NCI-H1694 (cell line): Measurements from ENCODE around the gene ST6GALNAC6.
"Not testable (repeated sequence)": the region's sequence is repeated elsewhere in the genome, so short reads cannot be mapped to it uniquely, and the experiment has no call there.

Experiments
- DNase-seq: peaks from one replicate; lab custom pipeline; 2025; lab: John Stamatoyannopoulos, UW

ST6GALNAC6 gene

DNA sequence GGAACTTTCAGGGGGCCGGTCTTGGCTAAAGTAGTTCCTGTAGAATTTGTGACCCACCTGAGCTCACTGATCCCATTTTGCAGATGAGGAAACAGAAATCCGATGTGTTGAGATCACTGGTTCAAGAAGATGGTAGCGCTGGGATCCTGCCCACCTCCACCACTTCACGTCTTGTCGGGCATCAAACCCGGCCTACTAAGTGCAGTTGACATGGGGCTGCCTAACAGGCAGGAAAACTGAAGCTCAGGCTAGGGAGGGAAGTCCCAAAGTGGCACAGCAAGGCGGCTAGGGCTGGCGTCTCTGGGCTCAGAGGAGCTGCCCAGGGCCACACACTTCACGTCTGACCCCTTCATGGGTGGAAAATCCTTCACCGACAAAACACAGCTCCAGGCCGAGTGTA lies 44.4 kb downstream of the ST6GALNAC6 start:
- DNase-seq = no peak

DNA sequence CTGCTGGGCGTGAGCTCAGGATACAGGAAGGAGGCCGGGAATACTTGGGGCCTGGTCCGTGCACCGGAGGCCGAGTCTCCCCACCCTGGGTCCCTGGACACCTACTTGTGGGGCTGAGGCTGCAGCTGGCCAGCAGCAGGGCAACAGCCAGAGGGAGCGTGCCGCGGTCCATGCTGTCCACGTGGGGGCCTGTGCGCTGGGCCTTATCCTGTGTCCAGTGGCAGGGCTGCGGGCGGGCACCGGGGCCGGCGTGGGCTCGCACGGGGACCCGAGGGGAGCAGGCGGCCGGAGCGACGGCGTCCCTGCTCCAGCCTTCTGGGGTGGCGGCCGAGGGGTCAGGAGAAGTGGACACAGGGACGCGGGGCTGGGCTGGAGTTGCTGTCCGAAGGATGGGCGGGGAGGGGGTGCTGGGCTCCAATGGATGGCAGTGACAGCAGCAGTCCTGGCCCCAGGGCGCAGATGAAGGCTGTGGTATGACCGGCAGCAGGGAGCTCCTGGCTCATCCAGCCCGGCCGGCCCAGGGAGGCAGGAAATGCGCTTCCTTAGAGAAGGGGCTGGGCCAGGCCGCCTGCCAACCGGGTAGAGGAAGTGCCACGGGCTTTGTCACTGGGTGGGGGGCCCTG lies 45.1 kb downstream of the ST6GALNAC6 start, which contains the start of gene ENG:
Gene ENG, minus strand, starts transcription at position 475 of the 623 bp plus-strand sequence. Its CDS starts 303 bp downstream, at position 172.
- no peak for DNase-seq

DNA sequence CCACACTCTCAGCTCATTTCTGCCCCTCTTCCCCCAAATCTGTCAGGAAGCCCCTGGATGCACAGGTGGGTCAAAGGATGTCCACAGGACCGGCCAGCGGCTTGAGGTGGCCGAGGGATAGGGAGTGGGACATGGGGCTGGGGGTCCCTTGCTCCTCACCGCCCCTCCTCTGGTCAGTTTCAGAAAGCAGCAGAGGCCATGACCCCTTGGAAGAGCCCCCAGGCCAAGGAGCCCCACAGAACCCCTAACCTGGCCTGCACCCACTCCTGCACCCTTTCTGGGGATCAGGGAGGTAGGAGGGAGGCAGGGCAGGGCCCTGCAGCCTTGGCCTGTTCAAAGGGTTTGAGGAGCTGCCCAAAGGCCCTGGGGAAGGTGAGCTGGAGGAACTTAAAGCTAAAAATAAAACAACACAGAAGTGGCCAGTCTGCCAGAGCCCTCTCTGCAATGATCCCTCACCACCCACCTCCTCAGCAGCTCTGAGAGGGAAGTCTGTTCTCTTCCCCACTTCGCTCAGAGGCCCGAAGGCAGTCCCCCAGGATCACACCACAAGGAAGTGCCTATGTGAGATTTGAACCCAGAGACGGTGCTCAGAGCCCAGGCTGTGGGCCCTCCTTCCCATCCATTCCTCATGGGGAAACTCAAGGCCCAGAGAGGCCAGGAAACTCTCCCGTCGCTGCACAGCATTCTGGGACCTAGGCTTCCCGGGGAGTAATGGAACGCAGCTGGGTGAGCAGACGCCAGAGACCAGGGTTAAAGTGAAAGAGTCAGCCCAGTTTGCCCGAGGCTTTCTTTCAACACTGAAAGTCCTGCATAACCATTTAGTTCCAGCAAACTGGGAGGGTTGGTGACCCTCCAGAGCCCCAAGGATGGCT lies 45.9 kb downstream of the ST6GALNAC6 start:
- DNase-seq = no peak

DNA sequence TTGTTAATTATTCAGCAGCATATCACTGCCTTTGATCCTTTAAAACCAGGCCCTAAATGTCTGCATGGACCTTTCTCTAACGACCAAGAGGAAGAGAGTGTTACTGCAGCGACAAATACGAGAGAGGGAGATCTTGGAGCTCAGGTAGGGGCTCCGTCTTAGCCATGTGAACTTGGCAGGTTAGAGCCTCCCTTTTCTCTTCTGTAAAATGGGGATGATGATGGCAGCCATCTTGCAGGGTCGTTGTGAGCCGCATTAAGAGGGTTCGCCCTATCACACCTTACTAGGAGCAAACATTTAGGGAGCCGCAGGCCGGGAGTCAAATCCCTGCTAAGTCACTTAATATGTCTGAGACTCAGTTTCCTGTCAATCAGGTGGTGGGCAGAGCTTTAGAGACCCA lies 46.6 kb downstream of the ST6GALNAC6 start:
- no peak for DNase-seq

DNA sequence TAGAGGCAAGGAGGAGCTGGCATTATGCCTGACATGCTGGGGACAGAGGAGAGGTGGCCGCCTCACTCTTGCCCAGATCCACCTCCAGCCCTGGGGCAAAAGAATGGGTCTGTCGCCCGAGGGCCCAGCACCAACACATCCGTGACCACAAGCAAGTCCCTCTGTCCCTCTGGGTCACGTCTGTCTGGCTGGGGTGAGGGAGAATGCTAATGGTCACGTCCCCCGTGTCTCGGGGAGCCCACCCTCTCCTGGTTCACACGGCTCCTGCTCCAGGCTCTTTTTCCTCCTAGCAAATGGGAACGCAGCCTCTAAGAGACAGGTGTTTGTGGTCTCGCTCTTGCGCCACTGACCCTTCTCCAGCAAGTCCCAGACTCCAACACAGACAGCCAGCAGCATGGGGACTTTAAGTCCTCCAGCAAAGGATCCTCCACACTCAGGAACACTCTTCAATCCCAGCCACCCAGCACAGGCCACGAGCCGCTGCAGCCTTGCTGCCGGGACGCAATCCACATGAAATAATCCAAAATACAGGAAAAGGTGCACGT lies 49.0 kb downstream of the ST6GALNAC6 start:
- no peak for DNase-seq

DNA sequence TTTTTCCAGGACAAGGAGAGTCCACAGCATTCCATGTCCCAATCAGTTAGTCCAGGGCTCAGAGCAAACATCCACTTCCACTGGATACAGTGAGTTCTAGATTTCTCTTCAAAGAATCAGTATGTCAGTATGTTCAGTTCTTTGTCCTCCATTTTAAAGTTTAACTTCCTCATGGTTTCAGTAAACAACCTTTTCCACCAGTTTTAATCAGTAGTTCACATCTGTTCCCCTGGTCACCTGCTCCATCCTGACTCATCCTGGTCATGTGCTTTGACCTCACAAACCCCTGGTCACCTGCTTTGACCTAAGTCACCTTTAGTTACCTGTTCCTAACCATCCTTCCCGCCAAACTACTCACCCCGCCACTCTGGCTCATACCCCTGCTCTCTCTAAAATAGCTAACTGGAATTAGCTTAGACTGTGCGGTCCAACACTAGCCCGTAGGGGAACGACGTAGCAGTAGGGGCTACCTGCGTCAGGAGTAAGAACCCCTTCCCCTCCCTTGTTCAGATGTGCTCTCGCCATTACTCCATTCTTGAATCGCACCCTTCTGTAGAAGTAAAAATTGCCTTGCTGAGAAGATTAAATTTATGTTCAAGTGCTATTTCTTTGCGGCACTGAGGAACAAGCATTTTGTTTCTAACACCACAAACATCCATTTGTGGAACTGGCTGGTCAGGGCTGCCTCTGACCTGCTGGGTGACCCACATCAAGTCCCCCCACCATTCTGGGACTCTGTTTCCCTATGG lies 50.5 kb downstream of the ST6GALNAC6 start:
- DNase-seq = no peak

DNA sequence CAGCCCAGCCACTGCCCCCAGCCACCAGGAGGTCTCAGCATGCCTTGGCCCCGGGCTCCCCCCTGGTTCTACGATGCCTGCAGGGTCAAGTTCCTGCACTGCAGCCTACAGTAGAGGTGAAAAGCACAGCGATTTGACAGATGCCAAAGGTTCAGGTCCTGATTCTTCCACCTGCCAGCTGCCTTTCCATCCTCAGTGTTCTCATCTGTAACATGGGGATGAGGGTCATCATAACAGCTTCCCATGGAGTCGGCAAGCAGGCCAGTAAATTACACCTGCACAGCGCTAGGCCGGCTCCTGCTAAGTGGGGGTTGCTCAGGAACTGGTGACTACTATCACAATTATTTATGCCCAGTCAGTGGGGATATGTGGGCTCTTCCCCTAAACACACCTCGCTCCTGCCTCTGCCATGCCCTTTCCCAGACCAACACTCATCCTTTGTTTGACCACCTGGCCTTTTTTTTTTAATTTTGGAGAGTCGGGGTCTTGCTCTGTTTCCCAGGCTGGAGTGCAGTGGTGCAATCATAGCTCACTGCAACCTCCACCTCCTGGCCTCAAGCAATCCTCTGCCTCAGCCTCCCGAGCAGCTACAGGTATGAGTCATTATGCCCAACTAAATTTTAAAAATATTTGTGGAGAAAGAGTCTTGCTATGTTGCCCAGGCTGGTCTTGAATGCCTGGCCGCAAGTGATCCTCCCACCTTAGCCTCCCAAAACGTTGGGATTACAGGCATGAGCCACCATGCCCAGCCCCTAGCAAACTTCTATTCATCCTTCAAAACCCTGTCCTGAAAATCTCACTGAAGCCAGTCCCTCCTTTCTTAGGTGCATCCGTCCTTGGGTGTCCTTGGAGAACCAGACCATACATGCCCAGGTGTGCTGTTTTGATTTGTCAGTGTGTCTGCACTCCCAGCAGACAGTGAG lies 51.3 kb downstream of the ST6GALNAC6 start:
- no peak for DNase-seq

DNA sequence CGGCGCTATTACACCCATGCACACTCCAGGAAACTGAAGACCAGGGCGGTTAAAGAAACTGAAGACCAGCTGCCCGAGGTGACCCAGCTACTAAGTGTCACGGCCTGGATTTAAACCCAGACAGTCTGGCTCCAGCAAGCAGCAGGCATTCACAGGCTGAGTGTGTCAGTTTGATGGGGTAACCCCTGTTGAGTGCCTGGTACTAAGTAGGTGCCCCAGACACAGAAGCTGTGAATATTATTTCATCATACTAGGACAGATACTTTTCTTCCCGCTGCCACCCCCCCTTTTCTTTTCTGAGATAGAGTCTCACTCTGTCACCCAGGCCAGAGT lies 52.3 kb downstream of the ST6GALNAC6 start:
- DNase-seq = no peak

DNA sequence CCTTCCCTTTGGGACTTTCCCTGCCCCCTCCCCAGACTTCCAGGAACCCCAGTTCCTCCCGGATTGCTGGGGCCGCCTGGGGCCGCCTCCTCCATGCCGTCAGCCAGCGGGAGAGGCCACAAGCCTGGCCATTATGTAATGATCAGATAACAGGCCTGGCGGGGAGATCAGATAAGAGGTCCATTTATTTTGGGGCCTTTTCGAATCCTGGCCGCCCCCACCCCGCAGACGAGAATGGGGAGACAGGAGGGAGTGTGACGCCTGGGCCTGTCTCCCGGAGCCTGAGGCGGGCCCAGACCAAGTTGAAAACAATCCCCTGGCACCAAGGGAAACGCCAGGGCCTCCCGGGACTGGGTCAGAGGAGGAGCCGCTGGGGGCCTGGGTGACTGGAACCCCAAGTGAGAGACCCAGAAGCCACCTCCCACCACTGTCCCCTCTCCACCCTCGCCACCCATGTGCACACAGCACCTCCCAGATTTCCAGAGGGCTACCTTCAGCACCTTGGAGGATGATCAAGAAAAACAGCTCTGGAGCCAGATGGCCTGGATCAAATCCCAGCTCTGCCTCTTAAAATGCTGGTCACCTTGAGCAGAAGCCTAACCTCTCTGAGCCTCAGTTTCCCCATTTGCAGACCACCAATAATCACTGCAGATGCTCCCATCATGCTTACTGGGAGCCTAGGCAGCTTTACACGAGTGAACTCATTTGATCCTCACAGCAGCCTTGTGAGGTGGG lies 52.8 kb downstream of the ST6GALNAC6 start:
- no peak for DNase-seq

DNA sequence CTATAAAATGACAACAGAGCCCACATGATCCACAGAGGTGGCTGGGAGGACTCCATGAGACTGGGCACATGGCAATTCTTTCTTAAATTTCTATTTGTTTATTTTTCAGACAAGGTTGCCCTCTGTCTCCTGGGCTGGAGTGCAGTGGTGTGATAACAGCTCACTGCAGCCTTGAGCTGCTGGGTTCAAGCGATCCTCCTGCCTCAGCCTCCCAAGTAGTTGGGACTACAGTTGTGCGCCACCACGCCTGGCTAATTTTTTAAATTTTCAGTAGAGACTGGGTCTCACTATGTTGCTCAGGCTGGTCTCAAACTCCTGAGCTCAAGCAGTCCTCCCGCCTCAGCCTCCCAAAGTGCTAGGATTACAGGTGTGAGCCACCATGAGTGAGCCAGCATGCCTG lies 53.8 kb downstream of the ST6GALNAC6 start:
- not testable (repeated sequence) for DNase-seq

DNA sequence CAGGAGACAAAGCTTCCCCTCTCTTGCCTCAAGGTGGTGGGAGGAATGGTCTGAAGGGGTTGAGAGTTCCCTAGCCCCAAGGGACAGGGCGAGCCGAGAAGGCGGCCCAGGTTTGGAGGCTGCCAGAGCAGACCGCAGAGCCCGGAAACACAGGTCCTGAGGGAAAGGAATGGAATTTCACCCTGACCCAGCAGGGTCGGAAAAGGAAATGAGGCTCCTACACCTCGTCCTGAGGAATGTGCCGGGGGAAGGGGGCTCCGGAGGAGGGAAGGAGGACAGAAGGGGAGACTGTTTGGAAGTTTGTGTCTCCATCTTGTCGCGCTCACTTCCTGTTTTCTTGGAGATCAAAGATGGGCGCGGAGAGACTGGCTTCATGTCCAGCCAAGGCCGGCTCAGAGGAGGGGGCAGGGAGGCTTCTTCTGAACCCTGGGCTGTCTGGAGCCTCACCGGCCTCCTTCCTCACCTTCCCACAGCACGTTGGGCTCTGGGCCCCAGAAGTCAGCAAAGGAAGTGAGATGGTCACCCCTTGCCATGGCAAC lies 54.5 kb downstream of the ST6GALNAC6 start:
- DNase-seq = no peak

DNA sequence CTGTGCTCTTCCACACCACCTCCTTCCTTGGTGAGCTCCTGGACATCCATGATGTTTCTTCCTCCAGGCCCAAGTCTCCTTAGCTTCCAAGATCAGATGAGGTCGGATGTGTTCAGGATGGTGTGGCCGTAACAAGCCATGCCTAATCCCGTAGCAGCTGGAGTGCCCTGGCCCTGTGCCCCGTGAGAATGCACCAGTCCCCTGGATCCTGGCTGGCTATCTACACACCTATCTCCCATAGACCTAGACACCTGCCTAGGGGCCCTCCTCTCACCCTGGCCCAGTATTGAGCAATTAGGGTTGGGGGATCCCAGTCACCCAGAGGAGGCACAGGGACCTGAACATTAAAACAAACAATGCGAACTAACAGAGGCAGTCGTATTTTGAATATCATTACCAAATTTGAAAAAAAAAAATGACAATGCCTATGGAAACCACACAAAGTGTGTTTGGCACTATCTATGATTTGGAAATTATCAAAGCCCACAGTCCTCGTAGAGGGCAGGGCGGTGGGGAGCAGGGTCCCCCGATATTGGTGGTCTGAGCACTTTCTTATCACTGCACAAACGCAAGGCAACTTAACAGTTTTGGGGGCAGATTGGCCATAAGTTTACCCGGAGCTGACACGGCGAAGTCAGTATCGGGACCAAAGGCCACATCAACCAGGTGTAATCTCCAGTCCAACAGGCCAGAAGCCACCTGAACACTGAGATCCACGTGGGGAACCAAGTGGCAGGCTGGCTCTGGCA lies 58.1 kb downstream of the ST6GALNAC6 start:
- no peak for DNase-seq

DNA sequence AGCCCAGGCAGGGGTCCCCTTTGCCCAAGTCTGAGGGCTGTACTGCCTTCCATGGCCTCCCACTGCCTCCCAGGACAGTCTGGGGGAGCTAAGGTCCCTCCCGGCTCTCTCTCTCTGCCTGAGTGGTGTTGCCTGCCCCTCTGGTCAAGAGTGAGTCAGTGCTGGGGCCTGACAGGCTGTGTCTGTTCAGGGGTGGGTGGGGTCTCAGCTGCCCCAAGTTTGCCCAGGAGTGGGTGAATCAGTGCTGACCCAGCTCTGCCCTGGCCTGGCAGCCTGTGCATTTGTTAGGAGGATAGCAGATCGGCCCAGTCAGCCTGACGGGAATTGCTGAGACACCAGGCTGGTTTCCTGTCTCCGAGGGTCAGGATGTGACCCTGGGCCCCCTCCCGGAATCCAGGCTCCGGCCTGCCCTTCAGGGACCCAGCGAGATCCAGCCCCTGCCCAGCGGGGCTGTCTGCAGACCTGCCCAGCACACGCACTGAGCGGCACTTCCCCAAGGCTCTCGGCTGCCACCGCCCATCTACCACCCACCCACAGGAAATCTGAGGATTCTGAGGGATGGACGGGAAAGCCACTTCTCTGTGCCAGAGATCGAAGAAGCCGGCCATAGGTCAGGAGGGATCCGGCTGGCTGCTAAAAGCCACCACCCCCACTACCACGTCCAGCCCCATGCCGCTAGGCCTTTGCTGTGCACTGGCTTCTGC lies 60.9 kb downstream of the ST6GALNAC6 start:
- DNase-seq = no peak

DNA sequence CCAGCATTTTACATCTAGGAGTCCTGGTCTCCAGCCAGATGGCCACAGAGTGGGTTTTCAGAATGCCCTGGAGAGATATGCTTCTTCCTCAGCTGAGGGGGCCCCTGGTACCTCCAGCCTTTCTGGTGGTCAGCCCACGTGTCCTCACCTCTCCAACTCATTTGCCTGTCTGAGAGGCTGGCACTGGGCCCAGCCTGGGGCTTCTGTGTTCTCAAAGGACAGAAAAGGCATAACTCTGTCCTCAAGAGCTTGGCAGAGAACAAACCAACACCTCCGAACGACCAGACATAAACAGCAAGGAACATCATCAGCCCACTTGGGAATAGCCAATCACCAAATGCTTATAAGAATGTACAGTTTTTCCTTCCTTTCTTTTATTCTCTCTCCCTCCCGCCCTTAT lies 62.1 kb downstream of the ST6GALNAC6 start:
- DNase-seq = no peak

DNA sequence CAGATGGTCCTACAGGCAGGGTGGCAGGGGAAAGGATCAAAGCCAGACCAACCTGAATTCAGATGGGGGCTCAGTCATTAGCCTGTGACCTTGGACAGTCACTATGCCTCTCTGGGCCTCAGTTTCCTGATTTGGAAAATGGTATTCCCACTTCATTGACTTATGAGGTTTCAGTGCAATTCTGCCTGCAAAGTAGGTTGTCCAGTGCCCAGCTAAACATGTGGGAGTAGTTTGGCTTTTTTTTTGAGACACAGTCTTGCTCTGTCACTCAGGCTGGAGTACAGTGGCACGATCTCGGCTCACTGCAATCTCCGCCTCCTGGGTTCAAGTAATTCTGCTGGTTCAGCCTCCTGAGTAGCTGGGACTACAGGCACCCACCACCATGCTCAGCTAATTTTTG lies 62.8 kb downstream of the ST6GALNAC6 start:
- not testable (repeated sequence) for DNase-seq

DNA sequence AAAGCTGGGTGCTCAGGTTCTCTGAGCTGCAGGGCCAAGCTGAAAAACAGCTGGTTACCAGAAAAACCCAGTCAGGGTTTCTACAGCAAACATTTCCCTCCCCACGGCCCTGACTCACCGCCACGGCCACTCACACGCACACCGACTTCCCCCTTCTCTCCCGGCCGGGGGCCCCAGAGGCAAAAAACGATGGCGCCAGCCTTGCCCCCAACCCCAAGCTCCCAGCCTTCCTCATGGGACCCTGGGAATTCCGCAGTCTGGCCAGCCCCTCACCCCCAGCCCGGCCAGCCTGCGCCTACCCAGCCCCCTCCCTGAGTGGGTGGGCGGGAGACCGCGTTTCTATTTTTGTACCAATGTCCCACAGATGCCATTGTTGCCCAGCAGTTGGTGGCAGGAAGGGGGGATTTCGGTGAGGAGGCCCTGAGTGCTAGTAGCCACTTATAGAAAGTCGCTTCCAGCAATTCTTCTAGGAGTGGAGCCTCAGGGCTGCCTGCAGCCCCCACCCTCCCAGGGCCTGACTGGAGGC lies 63.3 kb downstream of the ST6GALNAC6 start:
- DNase-seq = no peak
